Measurements from ENCODE around the gene MRPS31. TPM values are rescaled to one million over a fixed set of nuclear protein-coding genes. Genes with fewer than 3 reads are reported as not detected.
A peak's percentile ranks its signal among the peaks of the same experiment; 100 is the strongest.

Gene MRPS31
- 15.3 and 17.9 TPM in 2 replicates for total RNA-seq (2022)
- percentile 69 among the genes with signal in this experiment for Bru-seq, nascent RNA
- BruChase-seq, experiment 1, labeled RNA remaining after a 6-hour chase: percentile 59 among the genes with signal in this experiment
- percentile 68 among the genes with signal in this experiment for BruChase-seq, experiment 2, labeled RNA remaining after a 2-hour chase
- long read RNA-seq, transcript MRPS31-201 (7 exons, 1,462 nt): major isoform, 37 of 42 reads
- long read RNA-seq, partial matches to known transcripts: 0 of 42 reads
- long read RNA-seq, other reads (novel, unspliced or antisense): 4 of 42 reads

GRCh38 chr13:40770934-40771618 is at the start of gene MRPS31:
MRPS31 (minus strand) TSS chr13:40771190; CDS start chr13:40771136, 54 bp downstream.
- intact Hi-C loops (cut with micrococcal nuclease; ENCODE audit: unreplicated experiment): loop anchor here (10.0 kb wide), 1 partner anchor 996 kb away; no protein-coding TSS in a partner anchor
- no peaks in the 10 kb centered on the region for H3K9me3 Mint-ChIP-seq (ENCODE audit: low read depth, unreplicated experiment)
- DNase-seq: peak; percentile 91
- H3K27me3 Mint-ChIP-seq (ENCODE audit: unreplicated experiment): no peaks in the 10 kb centered on the region
- peak within 1 kb of the TSS; percentile 76 for H3K27ac Mint-ChIP-seq (ENCODE audit: unreplicated experiment)
- no peak for TF ChIP-seq CTCF (IDR thresholded peaks at IDR 0.05; ENCODE audit: unreplicated experiment)
- peak within 1 kb of the TSS; percentile 84 for H3K4me3 Mint-ChIP-seq (ENCODE audit: low read depth, unreplicated experiment)
- CTCF ChIA-PET: interaction anchor here (0.8 kb wide), 1 partner anchor 237 kb away, joined by 6 read pairs; no protein-coding TSS in a partner anchor
- peaks cover 9% of the 10 kb centered on the region for H3K4me1 Mint-ChIP-seq (ENCODE audit: low read depth, unreplicated experiment)
- peaks cover 15% of the 10 kb centered on the region for H3K36me3 Mint-ChIP-seq (ENCODE audit: insufficient read depth, unreplicated experiment)
- BruUV-seq (replicated peaks): no TSS peak

GRCh38 chr13:40819797-40820315 is 48.9 kb upstream of the MRPS31 start:
- H3K9me3 Mint-ChIP-seq (ENCODE audit: low read depth, unreplicated experiment): no peaks in the 10 kb centered on the region
- no peak overlapping the region for H3K27ac Mint-ChIP-seq (ENCODE audit: unreplicated experiment)
- no TSS peak for BruUV-seq (replicated peaks)
- no peak for DNase-seq
- CTCF ChIA-PET: interaction anchor here (0.5 kb wide), 1 partner anchor 44 kb away, joined by 4 read pairs; no protein-coding TSS in a partner anchor
- intact Hi-C loops (cut with micrococcal nuclease; ENCODE audit: unreplicated experiment): no loop called here
- H3K27me3 Mint-ChIP-seq (ENCODE audit: unreplicated experiment): no peaks in the 10 kb centered on the region
- H3K4me3 Mint-ChIP-seq (ENCODE audit: low read depth, unreplicated experiment): no peak overlapping the region
- H3K4me1 Mint-ChIP-seq (ENCODE audit: low read depth, unreplicated experiment): no peaks in the 10 kb centered on the region
- no peak for TF ChIP-seq CTCF (IDR thresholded peaks at IDR 0.05; ENCODE audit: unreplicated experiment)
- no peaks in the 10 kb centered on the region for H3K36me3 Mint-ChIP-seq (ENCODE audit: insufficient read depth, unreplicated experiment)

- no peak overlapping the region for H3K27ac Mint-ChIP-seq (ENCODE audit: unreplicated experiment)
- intact Hi-C loops (cut with micrococcal nuclease; ENCODE audit: unreplicated experiment): no loop called here
- CTCF ChIA-PET: no interaction called here
- no peak overlapping the region for H3K4me3 Mint-ChIP-seq (ENCODE audit: low read depth, unreplicated experiment)
- H3K36me3 Mint-ChIP-seq (ENCODE audit: insufficient read depth, unreplicated experiment): no peaks in the 10 kb centered on the region
- no peaks in the 10 kb centered on the region for H3K9me3 Mint-ChIP-seq (ENCODE audit: low read depth, unreplicated experiment)
- H3K4me1 Mint-ChIP-seq (ENCODE audit: low read depth, unreplicated experiment): no peaks in the 10 kb centered on the region
- no peak for DNase-seq
- no TSS peak for BruUV-seq (replicated peaks)
- no peak for TF ChIP-seq CTCF (IDR thresholded peaks at IDR 0.05; ENCODE audit: unreplicated experiment)
- no peaks in the 10 kb centered on the region for H3K27me3 Mint-ChIP-seq (ENCODE audit: unreplicated experiment)
Observed at GRCh38 chr13:40818926-40819325, 47.9 kb upstream of the MRPS31 start.

GRCh38 chr13:40814803-40815202 is 43.8 kb upstream of the MRPS31 start:
- intact Hi-C loops (cut with micrococcal nuclease; ENCODE audit: unreplicated experiment): no loop called here
- TF ChIP-seq CTCF (IDR thresholded peaks at IDR 0.05; ENCODE audit: unreplicated experiment): no peak

More at GRCh38 chr13:40814803-40815202, 43.8 kb upstream of the MRPS31 start:
- no peaks in the 10 kb centered on the region for H3K27me3 Mint-ChIP-seq (ENCODE audit: unreplicated experiment)
- no peaks in the 10 kb centered on the region for H3K9me3 Mint-ChIP-seq (ENCODE audit: low read depth, unreplicated experiment)
- CTCF ChIA-PET: no interaction called here
- no peak overlapping the region for H3K27ac Mint-ChIP-seq (ENCODE audit: unreplicated experiment)
- BruUV-seq (replicated peaks): no TSS peak
- H3K36me3 Mint-ChIP-seq (ENCODE audit: insufficient read depth, unreplicated experiment): no peaks in the 10 kb centered on the region
- H3K4me3 Mint-ChIP-seq (ENCODE audit: low read depth, unreplicated experiment): no peak overlapping the region
- H3K4me1 Mint-ChIP-seq (ENCODE audit: low read depth, unreplicated experiment): no peaks in the 10 kb centered on the region
- DNase-seq: no peak

All from Calu3 (cell line).